ENCODE measurements around the gene HS1BP3.

- no peak for TF ChIP-seq CTCF (IDR thresholded peaks at IDR 0.05)
- TF ChIP-seq POLR2A (IDR thresholded peaks at IDR 0.05), result no peak
Observed at GRCh38 chr2:20650393-20650876, 463 bp downstream of the HS1BP3 start.

Data from lower leg skin (tissue), 3 donors.